ENCODE results near the gene UTP4.

- no peak for TF ChIP-seq CTCF (IDR thresholded peaks at IDR 0.05; ENCODE audit: poor library complexity, severe bottlenecking)
- TF ChIP-seq REST (IDR thresholded peaks at IDR 0.05; ENCODE audit: borderline replicate concordance), result no peak
Observed at GRCh38 chr16:69188236-69188549, 55.7 kb downstream of the UTP4 start.
